ENCODE measurements around the gene SPOPL.
A peak's percentile ranks its signal among the peaks of the same experiment; 100 is the strongest.
"Not testable (repeated sequence)": the region's sequence is repeated elsewhere in the genome, so short reads cannot be mapped to it uniquely, and the experiment has no call there.

The SPOPL gene

GRCh38 chr2:138495384-138495783, 6.2 kb upstream of the SPOPL start:
- no peak for DNase-seq

DNA sequence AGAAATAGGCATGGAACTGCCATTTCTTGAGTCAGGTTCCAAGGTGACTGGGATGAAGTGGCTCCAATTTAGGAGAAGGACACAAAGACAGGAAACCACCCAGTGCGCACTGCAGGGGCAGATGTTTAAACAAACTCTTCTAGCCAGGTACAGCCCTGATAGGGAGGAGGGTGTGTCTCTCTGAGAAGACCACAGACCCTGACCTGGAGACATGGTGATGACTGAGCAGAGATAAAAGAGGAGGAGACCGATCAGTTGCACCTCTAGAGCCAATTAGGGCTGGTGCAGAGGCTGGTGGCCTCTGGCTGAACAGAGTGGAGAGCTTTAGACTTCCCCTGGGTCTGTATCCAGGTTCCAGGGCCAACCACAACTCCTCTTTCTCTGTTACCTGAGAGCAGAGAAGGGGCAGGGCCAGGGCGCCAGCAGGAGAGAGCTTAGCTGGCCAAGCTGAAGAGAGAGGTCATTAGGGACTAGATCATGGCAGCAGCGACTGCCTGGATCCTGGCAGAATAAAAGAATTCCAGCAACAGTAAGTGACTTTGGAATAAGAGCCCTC, 5.4 kb upstream of the SPOPL start:
- DNase-seq = no peak

DNA sequence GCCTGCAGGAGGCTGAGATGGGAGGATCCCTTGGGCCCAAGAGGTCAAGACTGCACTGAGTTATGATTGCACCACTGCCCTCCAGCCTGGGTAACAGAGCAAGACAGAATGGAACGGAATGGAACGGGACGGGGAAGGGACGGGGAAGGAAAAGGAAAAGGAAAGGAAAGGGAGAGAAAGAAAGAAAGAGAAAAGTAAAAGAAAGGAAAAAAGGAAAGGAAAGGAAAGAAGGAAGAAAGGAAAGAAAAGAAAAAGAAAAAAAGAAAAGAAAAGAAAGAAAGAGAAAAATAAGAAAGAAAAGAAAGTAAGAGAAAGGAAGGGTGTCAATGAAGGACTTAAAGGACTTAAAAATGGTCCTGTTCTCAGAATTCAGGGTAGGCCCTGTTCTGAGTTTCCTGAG, 4.3 kb upstream of the SPOPL start:
- no peak for DNase-seq

GRCh38 chr2:138499684-138500083, 1.9 kb upstream of the SPOPL start:
- no peak for DNase-seq

- no peak for DNase-seq
Measured at GRCh38 chr2:138500592-138501424, 762 bp upstream of the SPOPL start.

GRCh38 chr2:138502255-138503086, 901 bp downstream of the SPOPL start:
- DNase-seq = no peak

DNA sequence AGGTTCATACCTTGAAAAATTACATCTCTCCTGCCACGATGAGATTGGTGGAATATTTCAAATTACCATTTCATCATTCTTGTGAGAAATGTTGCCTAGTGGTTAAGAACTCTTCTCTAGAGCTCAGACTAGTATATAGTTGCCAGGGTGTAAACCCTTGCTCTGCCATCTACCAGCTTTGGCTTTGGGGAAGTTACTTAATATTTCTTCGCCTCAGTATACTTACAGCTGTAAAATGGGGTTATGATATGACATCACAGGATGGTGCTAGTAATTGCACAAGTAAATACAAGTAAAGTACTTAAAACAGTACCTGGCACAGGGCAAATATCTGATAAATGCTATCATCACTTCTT, 1.5 kb downstream of the SPOPL start:
- DNase-seq = peak; percentile 47

GRCh38 chr2:138503652-138504051, 2.1 kb downstream of the SPOPL start:
- DNase-seq = no peak

- no peak for DNase-seq
Measured at GRCh38 chr2:138504092-138504491, 2.5 kb downstream of the SPOPL start.

DNA sequence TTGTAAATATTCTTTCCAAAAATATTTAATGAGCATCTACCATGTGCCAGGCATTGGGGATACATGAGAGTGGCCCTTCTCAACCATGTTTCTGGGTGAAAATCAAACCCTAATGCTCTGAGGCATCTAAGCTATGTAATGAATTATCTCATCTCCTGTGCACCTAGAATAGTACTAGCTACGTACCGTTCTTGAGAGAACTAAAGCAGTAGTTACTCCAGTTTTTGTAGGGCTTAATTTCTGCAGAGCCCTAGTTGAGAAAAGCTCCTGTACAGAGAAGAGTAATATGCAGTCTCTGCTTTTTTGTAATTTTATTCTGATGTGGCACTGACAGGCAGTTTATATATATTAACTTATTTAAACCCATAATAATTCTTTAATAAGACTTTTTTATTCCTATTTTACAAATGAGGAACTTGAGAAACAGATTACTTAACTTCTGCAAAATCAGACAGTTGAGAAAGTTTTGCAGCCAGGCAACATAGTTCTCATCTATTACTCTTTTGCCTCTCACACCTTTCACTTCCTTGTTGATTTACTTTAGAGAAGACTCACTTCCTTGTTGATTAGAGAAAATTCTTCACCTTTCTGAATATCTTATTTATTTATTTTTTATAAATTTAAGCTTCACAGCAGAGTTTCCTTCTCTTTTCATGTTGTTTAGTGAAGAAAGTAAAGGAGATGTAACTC, 3.1 kb downstream of the SPOPL start:
- DNase-seq = peak; percentile 76

DNA sequence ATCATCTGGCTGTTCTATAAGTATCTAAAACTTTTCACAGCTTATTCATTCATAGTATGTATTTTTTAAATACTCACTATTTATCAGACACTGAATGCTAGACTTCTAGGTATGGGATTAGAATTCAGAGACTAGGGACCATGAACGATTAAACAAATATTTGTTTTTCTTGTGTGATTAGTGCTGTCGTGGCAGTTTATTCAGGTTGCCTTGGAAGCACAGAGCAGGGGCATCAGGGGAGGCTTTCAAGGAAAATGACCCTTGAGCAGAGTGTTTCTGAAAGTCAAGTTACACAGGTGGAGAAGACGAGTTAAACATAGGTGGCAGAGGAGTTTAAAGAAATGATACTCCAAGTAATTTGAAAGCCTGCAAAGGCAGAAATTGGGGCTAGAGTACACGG, 5.7 kb downstream of the SPOPL start:
- no peak for DNase-seq

DNA sequence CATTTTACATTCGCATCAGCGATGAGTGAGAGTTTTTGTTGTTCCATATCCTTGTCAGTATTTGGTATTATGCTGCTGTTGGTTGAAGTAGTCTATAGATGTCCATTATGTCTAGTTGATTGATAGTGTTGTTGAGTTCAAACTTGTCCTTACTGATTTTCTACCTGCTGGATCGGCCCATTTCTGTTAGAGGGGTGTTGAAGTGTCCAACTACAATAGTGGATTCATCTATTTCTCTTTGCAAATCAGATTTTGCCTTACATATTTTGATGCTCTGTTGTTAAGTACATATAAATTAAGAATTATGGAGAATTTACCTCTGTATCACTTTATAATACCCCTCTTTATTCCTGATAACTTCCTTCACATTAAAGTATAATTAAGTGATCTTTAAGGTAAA, 8.7 kb downstream of the SPOPL start:
- no peak for DNase-seq

GRCh38 chr2:138512672-138513071, 11.1 kb downstream of the SPOPL start:
- no peak for DNase-seq

DNA sequence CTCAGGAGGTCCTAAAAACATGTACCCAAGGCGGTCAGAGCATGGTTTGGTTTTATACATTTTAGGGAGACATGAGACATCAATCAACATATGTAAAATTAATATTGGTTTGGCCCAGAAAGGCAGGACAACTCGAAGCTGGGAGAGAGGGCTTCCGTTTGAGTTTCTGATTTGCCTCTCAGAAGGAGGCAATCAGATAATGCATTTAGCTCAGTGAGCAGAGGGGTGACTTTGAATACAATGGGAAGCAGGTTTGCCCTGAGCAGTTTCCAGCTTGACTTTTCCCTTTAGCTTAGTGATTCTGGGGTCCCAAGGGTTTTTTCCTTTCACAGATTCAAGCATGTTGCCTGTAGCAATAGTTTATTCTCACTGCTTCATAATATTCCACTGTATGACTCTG, 12.6 kb downstream of the SPOPL start:
- no peak for DNase-seq

DNA sequence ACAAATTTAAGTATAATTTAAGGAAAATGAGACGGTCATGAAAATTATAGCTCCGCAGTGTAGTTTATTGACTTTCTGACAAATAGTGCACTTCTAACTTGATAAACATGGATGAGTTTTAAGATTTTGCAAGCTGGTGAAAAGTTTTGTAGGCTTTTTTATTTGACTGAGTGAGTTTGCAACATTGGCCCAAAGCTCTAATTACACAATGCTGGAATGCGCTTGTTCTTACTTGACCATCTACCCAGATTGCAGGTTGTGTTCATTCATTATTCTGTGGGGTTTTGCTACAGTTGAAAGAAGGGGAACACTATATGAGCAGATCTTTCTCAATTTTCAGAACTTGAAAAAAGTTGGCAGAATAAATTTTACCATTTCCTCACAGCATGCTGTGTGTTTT, 13.5 kb downstream of the SPOPL start:
- peak; percentile 6 for DNase-seq

DNA sequence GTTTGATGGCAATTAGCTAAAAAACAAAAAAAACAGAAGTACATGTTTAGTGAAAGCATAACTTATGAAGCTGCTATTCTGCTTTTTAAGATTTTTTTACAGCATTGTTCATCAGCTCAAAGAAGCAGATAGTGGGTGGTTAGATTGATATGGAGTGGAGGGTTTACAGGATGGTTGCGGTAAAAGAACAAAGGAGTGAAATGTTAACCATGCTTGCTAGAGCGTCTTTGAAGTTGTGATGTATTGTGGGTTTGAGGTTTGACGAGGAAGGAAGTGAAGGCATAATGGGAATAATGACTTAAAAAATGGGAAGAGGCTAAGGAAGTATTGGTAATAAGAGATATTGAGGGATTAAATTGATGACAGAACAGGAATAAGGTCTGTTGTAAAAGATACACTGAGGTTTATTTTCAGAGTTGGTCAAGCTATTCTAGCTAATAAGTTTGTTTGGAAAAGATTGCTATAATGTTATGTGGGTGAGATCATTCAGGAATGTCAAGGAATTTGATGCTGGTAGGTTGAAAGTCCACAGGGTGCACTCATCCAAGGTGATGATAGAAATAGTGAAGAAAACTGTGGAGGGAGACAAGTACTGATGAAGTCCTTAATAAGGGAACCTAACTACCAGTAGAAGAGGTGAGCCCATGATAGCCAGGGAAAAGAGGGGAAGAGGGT, 14.6 kb downstream of the SPOPL start:
- no peak for DNase-seq

DNA sequence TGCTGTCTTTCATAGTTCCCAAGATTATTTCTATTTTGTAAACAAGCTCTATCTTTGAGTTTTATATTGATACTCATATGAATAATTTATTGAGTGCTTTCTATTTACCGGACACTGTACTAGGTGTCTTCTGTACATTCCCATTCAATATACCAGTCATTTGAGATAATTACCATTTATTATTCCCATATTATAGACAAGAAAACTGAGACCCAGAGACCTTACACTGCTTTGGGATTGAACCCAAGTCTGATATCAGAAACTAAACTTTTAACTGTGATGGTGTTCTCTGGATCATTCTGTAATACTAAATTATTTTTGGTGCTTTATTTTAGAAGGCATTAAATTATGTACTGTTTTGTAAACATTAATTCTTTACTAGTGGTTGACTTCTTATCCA, 17.3 kb downstream of the SPOPL start:
- DNase-seq = no peak

DNA sequence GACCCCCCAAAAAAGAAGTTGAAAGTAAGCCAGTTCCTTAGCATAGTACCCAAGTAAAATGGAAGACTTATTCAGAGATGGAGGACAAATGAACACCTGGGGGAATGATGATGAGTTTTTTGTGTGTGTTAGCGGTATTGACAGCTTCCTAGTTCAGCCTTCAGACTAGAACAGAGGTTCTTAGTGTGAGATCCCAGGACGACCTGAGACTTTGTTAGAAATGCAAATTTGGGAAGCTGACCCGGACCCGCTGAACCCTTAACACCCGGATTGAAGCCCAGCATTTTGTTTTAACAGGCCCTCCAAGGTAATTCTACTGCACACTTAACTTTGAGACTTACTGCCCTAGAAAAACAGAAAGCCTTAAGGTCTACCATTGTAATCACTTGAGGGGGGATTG, 20.3 kb downstream of the SPOPL start:
- DNase-seq = no peak

DNA sequence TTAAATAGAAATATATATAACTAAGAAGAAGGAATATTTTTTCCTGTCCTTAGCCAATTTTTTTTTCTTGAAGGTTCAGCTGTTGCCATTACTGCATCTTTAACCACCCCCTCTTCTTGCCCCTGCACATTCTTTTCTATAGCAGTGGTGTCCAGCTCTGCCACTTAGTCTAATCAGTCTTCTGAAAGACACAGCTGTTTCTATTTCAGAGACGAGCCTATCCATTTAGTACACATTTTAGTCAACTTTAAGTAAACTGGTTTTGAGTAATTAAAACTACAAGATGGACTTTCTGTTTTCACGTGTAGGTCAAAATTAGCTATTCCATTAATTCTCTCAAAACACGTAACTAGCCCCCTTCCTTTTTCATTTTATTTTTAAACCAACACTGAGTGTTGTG, 21.0 kb downstream of the SPOPL start:
- no peak for DNase-seq

- DNase-seq = not testable (repeated sequence)
Measured at GRCh38 chr2:138523018-138523672, 21.6 kb downstream of the SPOPL start.

DNA sequence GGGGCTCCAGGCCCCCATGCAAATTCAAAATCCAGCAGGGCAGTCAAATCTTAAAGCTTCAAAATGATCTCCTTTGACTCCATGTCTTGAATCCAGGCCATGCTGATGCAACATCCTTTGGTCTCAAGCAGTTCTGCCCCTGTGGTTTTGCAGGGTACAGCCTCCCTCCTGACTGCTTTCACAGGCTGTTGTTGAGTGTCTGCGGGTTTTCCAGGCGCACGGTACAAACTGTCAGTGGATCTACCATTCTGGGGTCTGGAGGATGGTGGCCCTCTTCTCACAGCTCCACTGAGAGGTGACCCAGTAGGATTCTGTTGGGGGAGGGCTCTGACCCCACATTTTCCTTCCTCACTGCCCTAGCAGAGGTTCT, 22.1 kb downstream of the SPOPL start:
- not testable (repeated sequence) for DNase-seq

DNA sequence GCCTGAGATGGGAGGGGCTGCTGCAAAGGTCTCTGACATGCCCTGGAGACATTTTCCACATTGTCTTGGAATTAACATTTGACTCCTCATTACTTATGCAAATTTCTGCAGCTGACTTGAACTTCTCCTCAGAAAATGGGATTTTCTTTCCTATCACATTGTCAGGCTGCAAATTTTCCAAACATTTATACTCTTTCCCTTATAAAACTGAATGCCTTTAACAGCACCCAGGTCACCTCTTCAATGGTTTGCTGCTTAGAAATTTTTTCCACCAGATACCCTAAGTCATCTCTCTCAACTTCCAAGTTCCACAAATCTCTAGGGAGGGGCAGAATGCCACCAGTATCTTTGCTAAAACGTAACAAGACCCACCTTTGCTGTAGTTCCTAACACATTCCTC, 22.8 kb downstream of the SPOPL start:
- DNase-seq = not testable (repeated sequence)
